SU-DHL-6 (cell line): ENCODE data around the gene LYSMD1.
"Not testable (repeated sequence)": the region's sequence is repeated elsewhere in the genome, so short reads cannot be mapped to it uniquely, and the experiment has no call there.

Source experiments
- H2AFZ ChIP-seq: fragments of 200-600 bp; sonication (generic); 2 replicates; pipeline ENCODE4 v1.6.1; 2014; ENCODE audit warnings: low read depth, mild to moderate bottlenecking, moderate library complexity, mixed read lengths, antibody characterized with exemption, low read length; ENCODE audit not compliant: severe bottlenecking
- H3F3A ChIP-seq: fragments of 200-600 bp; shearing (Covaris generic); 2 replicates; pipeline ENCODE4 v1.6.0; 2016; ENCODE audit warnings: antibody characterized with exemption, mild to moderate bottlenecking; ENCODE audit not compliant: insufficient read depth
- H3K27ac ChIP-seq: fragments of 200-600 bp; sonication (generic); 2 replicates; pipeline ENCODE4 v1.5.1; 2016; ENCODE audit warnings: low read depth, mild to moderate bottlenecking, low read length, moderate library complexity, mixed read lengths
- H3K27me3 ChIP-seq: fragments of 200-600 bp; sonication (generic), shearing (Covaris generic); 2 replicates; pipeline ENCODE4 v1.6.0; 2014; ENCODE audit warnings: mild to moderate bottlenecking, low read length
- H3K36me3 ChIP-seq: fragments of 200-600 bp; sonication (generic); 2 replicates; pipeline ENCODE4 v1.6.1; 2014; ENCODE audit warnings: mild to moderate bottlenecking, low read length, mixed read lengths
- H3K4me2 ChIP-seq: fragments of 300-600, 200-600 bp; shearing (Covaris generic), sonication (generic); 2 replicates; pipeline ENCODE4 v1.6.0; 2014; ENCODE audit warnings: low read length, low read depth, mild to moderate bottlenecking; ENCODE audit not compliant: poor library complexity, severe bottlenecking
- H3K4me3 ChIP-seq: fragments of 200-600 bp; sonication (generic); 2 replicates; pipeline ENCODE4 v1.5.1; 2014; ENCODE audit warnings: antibody characterized with exemption, low read length, mild to moderate bottlenecking, mixed read lengths; ENCODE audit not compliant: insufficient read depth, poor library complexity, severe bottlenecking
- H3K79me2 ChIP-seq: fragments of 200-600 bp; sonication (generic); 2 replicates; pipeline ENCODE4 v1.6.1; 2014; ENCODE audit warnings: mild to moderate bottlenecking, low read length, moderate library complexity; ENCODE audit not compliant: insufficient read depth
- H3K9ac ChIP-seq: fragments of 200-600 bp; sonication (generic); 2 replicates; pipeline ENCODE4 v1.7.0; 2014; ENCODE audit warnings: mild to moderate bottlenecking, low read length
- H3K9me2 ChIP-seq: fragments of 200-600 bp; sonication (generic); replicated peaks from 2 replicates; pipeline ENCODE4 v1.6.1; 2014; ENCODE audit warnings: low read length; ENCODE audit not compliant: insufficient read depth
- H3K9me3 ChIP-seq: fragments of 200-600 bp; sonication (generic); 2 replicates; pipeline ENCODE4 v1.6.1; 2014; ENCODE audit warnings: low read length, mixed read lengths; ENCODE audit not compliant: insufficient read depth
- H4K20me1 ChIP-seq: fragments of 200-600 bp; sonication (generic); 2 replicates; pipeline ENCODE4 v1.6.1; 2014; ENCODE audit warnings: low read depth, mild to moderate bottlenecking, antibody characterized with exemption, low read length, moderate library complexity, mixed read lengths
- CTCF ChIP-seq: fragments of 200-600 bp; sonication (generic); IDR thresholded peaks from one replicate; pipeline ENCODE4 v1.5.1; 2017; ENCODE audit warnings: antibody characterized with exemption, mild to moderate bottlenecking, low read length, moderate library complexity; ENCODE audit not compliant: insufficient read depth, poor library complexity, severe bottlenecking
- EZH2phosphoT487 ChIP-seq: fragments of 200-600 bp; sonication (generic), shearing (Covaris generic); conservative IDR thresholded peaks from 2 replicates; pipeline ENCODE4 v1.6.1; 2018; ENCODE audit warnings: mild to moderate bottlenecking, antibody characterized with exemption, low read length, moderate library complexity, mixed read lengths

The LYSMD1 gene

GRCh38 chr1:151189637-151190445 is 24.1 kb upstream of the LYSMD1 start, which contains the start of gene VPS72:
Gene VPS72, minus strand, starts transcription at chr1:151190197. Its CDS starts 76 bp downstream, at chr1:151190121.
- peak within 1 kb of the TSS; percentile 66 for H3K27ac ChIP-seq

GRCh38 chr1:151188667-151189066 is 23.0 kb upstream of the LYSMD1 start:
- not testable (repeated sequence) for H4K20me1 ChIP-seq, H2AFZ ChIP-seq, H3K27ac ChIP-seq, H3K9me3 ChIP-seq, H3K36me3 ChIP-seq, H3K27me3 ChIP-seq, H3K9me2 ChIP-seq, H3F3A ChIP-seq
- Histone ChIP-seq H3K4me3 (peak overlapping the region; percentile 88), H3K79me2 (peaks cover 33% of the 10 kb centered on the region), H3K9ac (peak overlapping the region; percentile 83), H3K4me2 (peak overlapping the region; percentile 90)

More at GRCh38 chr1:151189637-151190445, 24.1 kb upstream of the LYSMD1 start, which contains the start of gene VPS72:
- Histone ChIP-seq H3K9me3 (no peaks in the 10 kb centered on the region), H3K4me3 (peak within 1 kb of the TSS; percentile 88), H4K20me1 (no peaks in the 10 kb centered on the region), H3K9ac (peak within 1 kb of the TSS; percentile 83), H3K9me2 (no peaks in the 10 kb centered on the region), H3K27me3 (no peaks in the 10 kb centered on the region), H3F3A (peaks cover 8% of the 10 kb centered on the region; the same call in 1 of the 2 replicates), H3K36me3 (no peaks in the 10 kb centered on the region), H2AFZ (peak within 1 kb of the TSS; percentile 87), H3K79me2 (peaks cover 33% of the 10 kb centered on the region), H3K4me2 (peak within 1 kb of the TSS; percentile 90)
- TF ChIP-seq EZH2phosphoT487: no peak
- TF ChIP-seq CTCF: no peak

- Histone ChIP-seq H3K9me3 (no peaks in the 10 kb centered on the region), H3K4me2 (no peak overlapping the region), H3K9me2 (no peaks in the 10 kb centered on the region), H3K27me3 (no peaks in the 10 kb centered on the region), H3K36me3 (peaks cover 7% of the 10 kb centered on the region; the same call in 1 of the 2 replicates), H3K9ac (no peak overlapping the region), H3F3A (no peaks in the 10 kb centered on the region), H3K27ac (no peak overlapping the region), H3K4me3 (no peak overlapping the region), H2AFZ (no peak overlapping the region), H4K20me1 (no peaks in the 10 kb centered on the region), H3K79me2 (peaks cover 33% of the 10 kb centered on the region)
- TF ChIP-seq CTCF: no peak
- TF ChIP-seq EZH2phosphoT487: no peak
These were observed 21.5 kb upstream of the LYSMD1 start for GRCh38 chr1:151187205-151187604.

GRCh38 chr1:151184211-151184610 is 18.5 kb upstream of the LYSMD1 start:
- Histone ChIP-seq H3K4me3 (no peak overlapping the region), H3K9me2 (no peaks in the 10 kb centered on the region), H3K36me3 (peaks cover 7% of the 10 kb centered on the region; the same call in 1 of the 2 replicates)

More at GRCh38 chr1:151184211-151184610, 18.5 kb upstream of the LYSMD1 start:
- H3F3A ChIP-seq: no peaks in the 10 kb centered on the region
- H3K27me3 ChIP-seq: no peaks in the 10 kb centered on the region
- H3K9me3 ChIP-seq: no peaks in the 10 kb centered on the region
- H3K79me2 ChIP-seq: peaks cover 26% of the 10 kb centered on the region
- no peak for TF ChIP-seq EZH2phosphoT487
- TF ChIP-seq CTCF: no peak
- H4K20me1 ChIP-seq: no peaks in the 10 kb centered on the region
- no peak overlapping the region for H3K9ac ChIP-seq
- H3K27ac ChIP-seq: no peak overlapping the region
- no peak overlapping the region for H2AFZ ChIP-seq
- H3K4me2 ChIP-seq: no peak overlapping the region
